ENCODE measurements around the gene G2E3.
"Not testable (repeated sequence)": the region's sequence is repeated elsewhere in the genome, so short reads cannot be mapped to it uniquely, and the experiment has no call there.

DNA sequence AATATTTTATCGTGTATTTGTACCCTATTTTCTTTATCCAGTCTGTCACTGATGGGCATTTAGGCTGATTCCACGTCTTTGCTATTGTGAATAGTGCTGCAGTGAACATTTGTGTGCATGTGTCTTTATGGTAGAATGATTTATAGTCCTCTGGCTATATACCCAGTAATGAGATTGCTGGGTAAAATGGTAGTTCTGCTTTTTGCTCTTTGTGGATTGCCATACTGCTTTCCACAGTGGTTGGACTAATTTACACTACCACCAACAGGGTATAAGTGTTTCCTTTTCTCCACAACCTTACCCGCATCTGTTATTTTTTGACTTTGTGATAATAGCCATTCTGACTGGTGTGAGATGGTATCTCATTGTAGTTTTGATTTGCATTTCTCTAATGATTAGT lies 15.8 kb downstream of the G2E3 start:
- not testable (repeated sequence) for TF ChIP-seq FOXA1 (IDR thresholded peaks at IDR 0.05); BHLHE40 (IDR thresholded peaks at IDR 0.05; ENCODE audit: borderline replicate concordance); SP1 (IDR thresholded peaks at IDR 0.05); ELF4 (IDR thresholded peaks at IDR 0.05); NFRKB (IDR thresholded peaks at IDR 0.05); CTBP1 (IDR thresholded peaks at IDR 0.05; ENCODE audit: borderline replicate concordance); TARDBP (IDR thresholded peaks at IDR 0.05); FOXM1 (IDR thresholded peaks at IDR 0.05; ENCODE audit: borderline replicate concordance); SUZ12 (IDR thresholded peaks at IDR 0.05); ARNT (IDR thresholded peaks at IDR 0.05); FOXK2 (IDR thresholded peaks at IDR 0.05); L3MBTL2 (conservative IDR thresholded peaks at IDR 0.05)
- TF ChIP-seq, protein P1, sequence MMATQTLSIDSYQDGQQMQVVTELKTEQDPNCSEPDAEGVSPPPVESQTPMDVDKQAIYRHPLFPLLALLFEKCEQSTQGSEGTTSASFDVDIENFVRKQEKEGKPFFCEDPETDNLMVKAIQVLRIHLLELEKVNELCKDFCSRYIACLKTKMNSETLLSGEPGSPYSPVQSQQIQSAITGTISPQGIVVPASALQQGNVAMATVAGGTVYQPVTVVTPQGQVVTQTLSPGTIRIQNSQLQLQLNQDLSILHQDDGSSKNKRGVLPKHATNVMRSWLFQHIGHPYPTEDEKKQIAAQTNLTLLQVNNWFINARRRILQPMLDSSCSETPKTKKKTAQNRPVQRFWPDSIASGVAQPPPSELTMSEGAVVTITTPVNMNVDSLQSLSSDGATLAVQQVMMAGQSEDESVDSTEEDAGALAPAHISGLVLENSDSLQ (IDR thresholded peaks at IDR 0.05) = not testable (repeated sequence)
